GM12872 (cell line): Measurements from ENCODE around the gene TMEM14C.

Source experiments
- TF ChIP-seq, protein P1 (sequence below): IDR thresholded peaks from 3 replicates; pipeline ENCODE4 v1.5.1; 2011; ENCODE audit warnings: low read depth, mild to moderate bottlenecking, low read length, moderate library complexity; ENCODE audit not compliant: insufficient read depth

The TMEM14C gene

GRCh38 chr6:10759312-10759839 lies 36.5 kb downstream of the TMEM14C start:
- TF ChIP-seq, protein P1, sequence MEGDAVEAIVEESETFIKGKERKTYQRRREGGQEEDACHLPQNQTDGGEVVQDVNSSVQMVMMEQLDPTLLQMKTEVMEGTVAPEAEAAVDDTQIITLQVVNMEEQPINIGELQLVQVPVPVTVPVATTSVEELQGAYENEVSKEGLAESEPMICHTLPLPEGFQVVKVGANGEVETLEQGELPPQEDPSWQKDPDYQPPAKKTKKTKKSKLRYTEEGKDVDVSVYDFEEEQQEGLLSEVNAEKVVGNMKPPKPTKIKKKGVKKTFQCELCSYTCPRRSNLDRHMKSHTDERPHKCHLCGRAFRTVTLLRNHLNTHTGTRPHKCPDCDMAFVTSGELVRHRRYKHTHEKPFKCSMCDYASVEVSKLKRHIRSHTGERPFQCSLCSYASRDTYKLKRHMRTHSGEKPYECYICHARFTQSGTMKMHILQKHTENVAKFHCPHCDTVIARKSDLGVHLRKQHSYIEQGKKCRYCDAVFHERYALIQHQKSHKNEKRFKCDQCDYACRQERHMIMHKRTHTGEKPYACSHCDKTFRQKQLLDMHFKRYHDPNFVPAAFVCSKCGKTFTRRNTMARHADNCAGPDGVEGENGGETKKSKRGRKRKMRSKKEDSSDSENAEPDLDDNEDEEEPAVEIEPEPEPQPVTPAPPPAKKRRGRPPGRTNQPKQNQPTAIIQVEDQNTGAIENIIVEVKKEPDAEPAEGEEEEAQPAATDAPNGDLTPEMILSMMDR = peak; percentile 67

GRCh38 chr6:10759884-10760329 lies 37.0 kb downstream of the TMEM14C start:
- TF ChIP-seq, protein P1 = no peak

DNA sequence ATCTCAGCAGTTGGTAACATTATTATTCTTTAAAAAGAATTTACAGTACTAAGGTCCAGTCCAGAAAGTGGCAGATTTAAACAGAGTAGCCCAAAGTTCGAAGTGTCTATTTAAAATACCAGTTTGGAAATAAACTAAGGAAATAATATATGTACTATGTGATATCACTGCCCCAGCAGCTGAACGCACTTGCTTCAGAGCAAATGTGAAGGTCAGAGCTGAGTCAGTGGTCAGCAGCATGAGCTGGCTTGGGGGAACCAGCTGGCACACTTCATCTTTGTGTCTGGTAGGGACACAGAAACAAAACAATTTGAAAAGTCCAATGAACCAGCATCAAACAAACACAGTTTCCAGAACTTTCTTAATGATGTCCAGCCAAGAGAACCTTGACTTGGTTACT lies 40.1 kb downstream of the TMEM14C start:
- TF ChIP-seq, protein P1 = no peak

DNA sequence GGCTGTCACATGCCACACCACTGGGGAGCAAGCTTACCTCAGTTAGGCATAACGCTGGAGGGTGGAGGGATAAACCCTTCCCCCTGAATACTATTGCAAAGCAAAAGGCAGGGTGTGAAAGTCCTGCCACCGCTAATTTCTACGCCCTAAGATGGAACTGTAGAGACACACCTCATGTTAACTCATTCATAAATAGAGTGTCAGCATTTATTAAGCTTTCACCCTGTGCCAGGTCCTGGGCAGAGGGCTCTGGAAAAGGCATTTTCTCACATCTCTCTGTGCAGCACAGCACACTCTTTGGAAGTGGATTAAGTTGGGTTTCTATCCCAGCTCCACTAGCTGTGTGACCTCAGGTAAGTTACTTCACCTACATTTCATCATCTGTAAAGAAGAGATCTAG lies 46.5 kb downstream of the TMEM14C start:
- TF ChIP-seq, protein P1 = no peak

DNA sequence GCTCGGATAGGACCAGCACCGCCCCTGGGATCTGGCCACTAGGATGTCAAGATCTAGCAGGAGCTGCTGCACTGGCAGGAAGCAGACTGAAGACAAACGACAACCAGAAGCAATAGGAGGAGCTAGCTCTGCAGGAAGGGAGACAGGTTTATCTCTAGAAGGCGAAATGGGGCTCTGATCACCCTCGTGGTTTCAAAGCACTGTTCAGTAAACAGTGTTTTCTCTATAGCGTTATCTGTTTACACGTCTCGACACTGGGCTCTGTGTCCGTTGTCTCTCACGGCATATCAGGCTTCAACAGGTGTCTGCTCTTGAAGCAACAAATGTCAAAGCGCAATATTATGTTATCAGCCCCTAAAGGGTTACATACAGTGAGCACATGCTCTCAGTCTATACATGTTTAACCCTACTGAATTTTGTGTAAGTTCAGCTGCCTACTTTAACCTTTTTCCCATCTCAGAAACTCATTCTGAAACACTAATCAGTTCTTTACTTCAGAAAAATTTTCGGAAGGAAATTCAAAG lies 48.6 kb downstream of the TMEM14C start:
- TF ChIP-seq, protein P1 = no peak

DNA sequence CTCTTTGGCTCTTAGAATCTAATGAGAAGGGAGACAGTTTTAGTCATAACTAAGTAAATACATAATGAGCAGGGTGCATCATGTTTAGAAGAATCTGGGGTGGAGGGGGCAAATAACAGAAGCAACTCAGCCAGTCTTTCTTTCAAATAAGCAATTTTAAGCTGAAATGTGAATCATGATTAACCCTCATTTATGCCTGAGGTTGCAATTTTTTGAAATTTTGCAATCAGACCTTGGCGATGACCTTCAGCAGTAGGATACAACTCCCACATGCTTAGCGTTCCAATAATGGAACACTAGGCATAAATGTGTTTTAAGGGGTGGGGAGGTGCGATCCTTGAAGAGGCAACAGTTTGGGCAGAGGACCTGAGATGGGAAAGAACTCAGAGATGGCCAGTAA lies 55.4 kb downstream of the TMEM14C start:
- TF ChIP-seq, protein P1 = no peak

DNA sequence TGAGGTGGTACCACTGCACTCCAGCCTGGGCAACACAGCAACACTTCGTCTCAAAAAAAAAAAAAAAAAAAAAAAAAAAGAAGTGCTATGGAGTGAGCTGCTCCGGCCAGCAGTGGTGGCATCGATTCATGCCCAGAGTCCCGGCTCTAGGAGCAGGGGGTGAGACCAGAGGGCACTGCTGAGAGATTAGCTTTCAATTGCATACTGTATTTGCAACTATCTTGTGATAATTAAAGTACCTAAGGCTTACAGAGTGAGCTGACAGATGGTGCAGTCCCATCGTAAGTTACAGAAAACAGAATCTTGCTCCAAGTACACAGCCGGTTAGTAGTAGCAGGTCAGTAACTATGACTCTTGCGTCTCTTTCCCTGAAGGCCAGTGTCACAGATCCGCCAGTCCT lies 56.2 kb downstream of the TMEM14C start:
- TF ChIP-seq, protein P1 = no peak
